ENCODE data around the gene NEURL1B. TPM values are rescaled to one million over a fixed set of nuclear protein-coding genes. Genes with fewer than 3 reads are reported as not detected.
"Not testable (repeated sequence)": the region's sequence is repeated elsewhere in the genome, so short reads cannot be mapped to it uniquely, and the experiment has no call there.

Gene NEURL1B
- total RNA-seq, 2 experiments from 2014 or later = 0.08 to 0.16 TPM

GRCh38 chr5:172672681-172673080, 31.6 kb downstream of the NEURL1B start:
- ATAC-seq (ENCODE audit: poor library complexity) (no peak), DNase-seq (no peak)
- ChIA-PET POLR2A (interaction anchor here (0.6 kb wide), 1 partner anchor 11 kb away, joined by 3 read pairs; no protein-coding TSS in a partner anchor), CTCF (no interaction called here)
- intact Hi-C loops (cut with DNase I, micrococcal nuclease) = no loop called here
- H3K4me1 Mint-ChIP-seq (ENCODE audit: low read depth) = no peaks in the 10 kb centered on the region
- no peak overlapping the region for H3K27ac Mint-ChIP-seq
- H3K4me3 ChIP-seq (ENCODE audit: low read length) = no peak overlapping the region
- H3K36me3 ChIP-seq (ENCODE audit: insufficient read depth, low read length) = no peaks in the 10 kb centered on the region
- no peaks in the 10 kb centered on the region for H3K27me3 Mint-ChIP-seq
- no peak for TF ChIP-seq CTCF (IDR thresholded peaks at IDR 0.05)
- H3K27me3 ChIP-seq (ENCODE audit: control insufficient read depth in 1 of 2, insufficient read depth in 2 of 2, low read length in 2 of 2) = peaks cover 0 to 2% of the 10 kb centered on the region in 2 experiments
- H3K4me1 ChIP-seq (ENCODE audit: insufficient read depth, low read length) = no peaks in the 10 kb centered on the region
- no peaks in the 10 kb centered on the region for H3K36me3 Mint-ChIP-seq (ENCODE audit: low read depth)
- H3K27ac ChIP-seq (ENCODE audit: low read depth in 1 of 2, low read length in 2 of 2) = no peak overlapping the region
- no peaks in the 10 kb centered on the region for H3K9me3 Mint-ChIP-seq
- no peaks in the 10 kb centered on the region for H3K9me3 ChIP-seq (ENCODE audit: control insufficient read depth in 1 of 2, insufficient read depth in 1 of 2, low read length in 2 of 2)
- no peak overlapping the region for H3K4me3 Mint-ChIP-seq

GRCh38 chr5:172674155-172674554, 33.1 kb downstream of the NEURL1B start:
- H3K27ac ChIP-seq (ENCODE audit: low read depth in 1 of 2, low read length in 2 of 2) = no peak overlapping the region
- H3K4me3 ChIP-seq (ENCODE audit: low read length) = no peak overlapping the region
- DNase-seq (no peak), ATAC-seq (ENCODE audit: poor library complexity) (no peak)
- intact Hi-C loops (cut with DNase I, micrococcal nuclease) = no loop called here
- Mint-ChIP-seq H3K36me3 (ENCODE audit: low read depth) (no peaks in the 10 kb centered on the region), H3K27me3 (no peaks in the 10 kb centered on the region), H3K4me3 (no peak overlapping the region), H3K27ac (no peak overlapping the region), H3K9me3 (no peaks in the 10 kb centered on the region), H3K4me1 (ENCODE audit: low read depth) (no peaks in the 10 kb centered on the region)
- CTCF ChIA-PET = no interaction called here
- peaks cover 0 to 2% of the 10 kb centered on the region in 2 experiments for H3K27me3 ChIP-seq (ENCODE audit: control insufficient read depth in 1 of 2, insufficient read depth in 2 of 2, low read length in 2 of 2)
- no peaks in the 10 kb centered on the region for H3K9me3 ChIP-seq (ENCODE audit: control insufficient read depth in 1 of 2, insufficient read depth in 1 of 2, low read length in 2 of 2)
- H3K4me1 ChIP-seq (ENCODE audit: insufficient read depth, low read length) = no peaks in the 10 kb centered on the region
- no peak for TF ChIP-seq CTCF (IDR thresholded peaks at IDR 0.05)
- POLR2A ChIA-PET = no interaction called here
- no peaks in the 10 kb centered on the region for H3K36me3 ChIP-seq (ENCODE audit: insufficient read depth, low read length)

GRCh38 chr5:172676914-172677475, 35.9 kb downstream of the NEURL1B start:
- TF ChIP-seq CTCF (IDR thresholded peaks at IDR 0.05) = no peak
- H3K27ac Mint-ChIP-seq = no peak overlapping the region
- ChIA-PET CTCF (no interaction called here), POLR2A (no interaction called here)
- H3K36me3 Mint-ChIP-seq (ENCODE audit: low read depth) = no peaks in the 10 kb centered on the region
- no peak for ATAC-seq (ENCODE audit: poor library complexity)
- H3K4me1 Mint-ChIP-seq (ENCODE audit: low read depth) = no peaks in the 10 kb centered on the region
- no peaks in the 10 kb centered on the region for H3K36me3 ChIP-seq (ENCODE audit: insufficient read depth, low read length)
- no peaks in the 10 kb centered on the region for H3K9me3 Mint-ChIP-seq
- no peaks in the 10 kb centered on the region for H3K27me3 Mint-ChIP-seq
- intact Hi-C loops (cut with DNase I, micrococcal nuclease) = no loop called here
- H3K27me3 ChIP-seq (ENCODE audit: control insufficient read depth in 1 of 2, insufficient read depth in 2 of 2, low read length in 2 of 2) = peaks cover 0 to 2% of the 10 kb centered on the region in 2 experiments
- DNase-seq = no peak
- no peak overlapping the region for H3K27ac ChIP-seq (ENCODE audit: low read depth in 1 of 2, low read length in 2 of 2)
- H3K4me1 ChIP-seq (ENCODE audit: insufficient read depth, low read length) = no peaks in the 10 kb centered on the region
- H3K9me3 ChIP-seq (ENCODE audit: control insufficient read depth in 1 of 2, insufficient read depth in 1 of 2, low read length in 2 of 2) = no peaks in the 10 kb centered on the region
- no peak overlapping the region for H3K4me3 Mint-ChIP-seq
- H3K4me3 ChIP-seq (ENCODE audit: low read length) = no peak overlapping the region

GRCh38 chr5:172678362-172678874, 37.4 kb downstream of the NEURL1B start:
- not testable (repeated sequence) for H3K4me3 Mint-ChIP-seq; H3K4me1 ChIP-seq (ENCODE audit: insufficient read depth, low read length)
- POLR2A ChIA-PET = interaction anchor here (0.6 kb wide), 1 partner anchor 36 kb away, joined by 3 read pairs; no protein-coding TSS in a partner anchor

More at GRCh38 chr5:172678362-172678874, 37.4 kb downstream of the NEURL1B start:
- H3K9me3 Mint-ChIP-seq; H3K27me3 ChIP-seq (ENCODE audit: control insufficient read depth in 1 of 2, insufficient read depth in 2 of 2, low read length in 2 of 2); H3K36me3 Mint-ChIP-seq (ENCODE audit: low read depth); ATAC-seq (ENCODE audit: poor library complexity); H3K4me3 ChIP-seq (ENCODE audit: low read length); H3K36me3 ChIP-seq (ENCODE audit: insufficient read depth, low read length); intact Hi-C loops (cut with DNase I, micrococcal nuclease); H3K9me3 ChIP-seq (ENCODE audit: control insufficient read depth in 1 of 2, insufficient read depth in 1 of 2, low read length in 2 of 2); DNase-seq; CTCF ChIA-PET; H3K27me3 Mint-ChIP-seq; H3K27ac ChIP-seq (ENCODE audit: low read depth in 1 of 2, low read length in 2 of 2); H3K4me1 Mint-ChIP-seq (ENCODE audit: low read depth); H3K27ac Mint-ChIP-seq: not testable (repeated sequence)
